ENCODE data around the gene ADGRB2.

DNA sequence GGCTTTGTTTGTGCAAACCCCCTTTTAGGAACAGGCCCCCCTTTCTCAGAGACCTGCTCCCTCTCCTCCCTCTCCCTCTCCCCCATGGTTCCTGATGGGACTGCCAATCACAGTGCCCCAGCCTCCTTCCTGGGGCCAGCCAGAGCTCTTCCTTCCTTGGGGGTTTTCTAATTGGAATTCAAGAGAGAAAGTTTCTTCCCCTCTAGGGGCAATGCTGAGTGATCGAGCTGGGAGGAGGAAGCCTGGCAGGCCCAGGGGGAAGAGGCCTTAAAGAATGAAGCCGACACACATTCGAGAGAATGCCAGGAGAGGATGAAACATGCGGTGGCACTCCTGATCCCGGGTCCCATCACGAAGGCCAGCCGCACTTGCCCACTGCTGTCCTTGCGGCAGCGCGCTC, 39.0 kb downstream of the ADGRB2 start:
- TF ChIP-seq, protein P1, sequence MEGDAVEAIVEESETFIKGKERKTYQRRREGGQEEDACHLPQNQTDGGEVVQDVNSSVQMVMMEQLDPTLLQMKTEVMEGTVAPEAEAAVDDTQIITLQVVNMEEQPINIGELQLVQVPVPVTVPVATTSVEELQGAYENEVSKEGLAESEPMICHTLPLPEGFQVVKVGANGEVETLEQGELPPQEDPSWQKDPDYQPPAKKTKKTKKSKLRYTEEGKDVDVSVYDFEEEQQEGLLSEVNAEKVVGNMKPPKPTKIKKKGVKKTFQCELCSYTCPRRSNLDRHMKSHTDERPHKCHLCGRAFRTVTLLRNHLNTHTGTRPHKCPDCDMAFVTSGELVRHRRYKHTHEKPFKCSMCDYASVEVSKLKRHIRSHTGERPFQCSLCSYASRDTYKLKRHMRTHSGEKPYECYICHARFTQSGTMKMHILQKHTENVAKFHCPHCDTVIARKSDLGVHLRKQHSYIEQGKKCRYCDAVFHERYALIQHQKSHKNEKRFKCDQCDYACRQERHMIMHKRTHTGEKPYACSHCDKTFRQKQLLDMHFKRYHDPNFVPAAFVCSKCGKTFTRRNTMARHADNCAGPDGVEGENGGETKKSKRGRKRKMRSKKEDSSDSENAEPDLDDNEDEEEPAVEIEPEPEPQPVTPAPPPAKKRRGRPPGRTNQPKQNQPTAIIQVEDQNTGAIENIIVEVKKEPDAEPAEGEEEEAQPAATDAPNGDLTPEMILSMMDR (IDR thresholded peaks at IDR 0.05) = no peak
- no peak for TF ChIP-seq POLR2AphosphoS5 (IDR thresholded peaks at IDR 0.05)
